Measurements from ENCODE around the gene CAPN5.

DNA sequence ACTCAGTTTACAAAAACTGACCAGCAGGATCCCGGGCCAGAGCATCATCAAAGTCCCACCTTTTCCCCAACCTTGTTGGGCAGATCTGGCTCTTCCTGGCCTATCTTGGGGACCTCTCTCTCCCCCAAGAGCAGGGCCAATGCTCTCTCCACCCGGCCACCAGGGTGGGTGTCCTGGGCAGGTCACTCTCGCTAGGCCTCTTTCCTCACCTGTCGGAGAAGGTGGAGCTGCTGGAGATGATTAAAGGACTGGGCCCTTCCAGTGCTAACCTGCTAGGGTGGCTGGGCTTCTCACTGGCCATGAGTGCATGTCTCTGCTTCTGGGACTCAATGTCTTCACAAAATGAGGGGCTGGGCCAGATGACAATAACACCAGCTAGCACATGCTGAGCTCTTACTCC lies 2.9 kb upstream of the CAPN5 start:
- no peak for TF ChIP-seq ZNF274 (IDR thresholded peaks at IDR 0.05; ENCODE audit: low read depth, low read length)
- no peak for TF ChIP-seq YY1 (IDR thresholded peaks at IDR 0.05; ENCODE audit: insufficient read depth, insufficient read length)
